Fibroblast of lung (primary cell): ENCODE measurements around the gene EDEM1.

Source experiments
- EZH2 ChIP-seq: IDR thresholded peaks from 2 replicates; pipeline ENCODE4 v1.5.1; 2012; ENCODE audit warnings: low read length, control low read depth, mild to moderate bottlenecking; ENCODE audit errors: missing control alignments
- TF ChIP-seq, protein P1 (sequence below), 2 donors: IDR thresholded peaks in 1 of 2; conservative IDR thresholded peaks in 1 of 2; 1 replicate in 1 of 2; 2 replicates in 1 of 2; pipeline ENCODE4 v1.5.1; 2011 to 2012; ENCODE audit warnings: low read length in 2 of 2, control low read depth in 1 of 2, inconsistent platforms in 1 of 2, low read depth in 1 of 2, mild to moderate bottlenecking in 1 of 2

DNA sequence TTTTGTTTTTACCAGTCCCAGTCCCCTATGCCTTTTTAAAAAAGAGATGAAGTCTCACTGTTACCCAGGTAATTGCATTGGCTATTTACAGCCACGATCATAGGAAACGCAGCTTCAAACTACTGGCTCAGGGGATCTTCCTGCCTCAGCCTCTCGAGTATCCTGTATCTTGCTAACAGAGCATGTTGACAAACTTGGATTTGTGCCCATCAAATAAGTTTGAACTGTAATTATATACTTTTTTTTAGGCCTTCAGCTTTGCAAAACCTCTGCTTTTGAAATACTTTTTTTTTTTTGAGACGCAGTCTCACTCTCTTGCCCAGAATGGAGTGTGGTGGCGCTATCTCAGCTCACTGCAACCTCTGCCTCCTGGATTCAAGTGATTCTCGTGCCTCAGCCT lies 3.0 kb upstream of the EDEM1 start:
- TF ChIP-seq, protein P1, sequence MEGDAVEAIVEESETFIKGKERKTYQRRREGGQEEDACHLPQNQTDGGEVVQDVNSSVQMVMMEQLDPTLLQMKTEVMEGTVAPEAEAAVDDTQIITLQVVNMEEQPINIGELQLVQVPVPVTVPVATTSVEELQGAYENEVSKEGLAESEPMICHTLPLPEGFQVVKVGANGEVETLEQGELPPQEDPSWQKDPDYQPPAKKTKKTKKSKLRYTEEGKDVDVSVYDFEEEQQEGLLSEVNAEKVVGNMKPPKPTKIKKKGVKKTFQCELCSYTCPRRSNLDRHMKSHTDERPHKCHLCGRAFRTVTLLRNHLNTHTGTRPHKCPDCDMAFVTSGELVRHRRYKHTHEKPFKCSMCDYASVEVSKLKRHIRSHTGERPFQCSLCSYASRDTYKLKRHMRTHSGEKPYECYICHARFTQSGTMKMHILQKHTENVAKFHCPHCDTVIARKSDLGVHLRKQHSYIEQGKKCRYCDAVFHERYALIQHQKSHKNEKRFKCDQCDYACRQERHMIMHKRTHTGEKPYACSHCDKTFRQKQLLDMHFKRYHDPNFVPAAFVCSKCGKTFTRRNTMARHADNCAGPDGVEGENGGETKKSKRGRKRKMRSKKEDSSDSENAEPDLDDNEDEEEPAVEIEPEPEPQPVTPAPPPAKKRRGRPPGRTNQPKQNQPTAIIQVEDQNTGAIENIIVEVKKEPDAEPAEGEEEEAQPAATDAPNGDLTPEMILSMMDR (conservative IDR thresholded peaks at IDR 0.05 in 1 of 2, IDR thresholded peaks at IDR 0.05 in 1 of 2; ENCODE audit: low read depth in 1 of 2, low read length in 2 of 2): no peak
- no peak for TF ChIP-seq EZH2
